Hepatocyte (in vitro differentiated cells): ENCODE results near the gene OR3A2.
"Not testable (repeated sequence)": the region's sequence is repeated elsewhere in the genome, so short reads cannot be mapped to it uniquely, and the experiment has no call there.

Experiments
- EZH2 ChIP-seq: fragments of 200-600 bp; sonication (generic); IDR thresholded peaks from 2 replicates; pipeline ENCODE4 v1.6.1; 2016; ENCODE audit warnings: antibody characterized with exemption, mild to moderate bottlenecking, borderline replicate concordance
- TF ChIP-seq, protein P1 (sequence below): fragments of 200-600 bp; sonication (generic); IDR thresholded peaks from 2 replicates; pipeline ENCODE4 v1.5.1; 2016; ENCODE audit warnings: antibody characterized with exemption, mild to moderate bottlenecking; ENCODE audit not compliant: poor library complexity

GRCh38 chr17:3397801-3398200 is 11.7 kb upstream of the OR3A2 start:
- TF ChIP-seq, protein P1, sequence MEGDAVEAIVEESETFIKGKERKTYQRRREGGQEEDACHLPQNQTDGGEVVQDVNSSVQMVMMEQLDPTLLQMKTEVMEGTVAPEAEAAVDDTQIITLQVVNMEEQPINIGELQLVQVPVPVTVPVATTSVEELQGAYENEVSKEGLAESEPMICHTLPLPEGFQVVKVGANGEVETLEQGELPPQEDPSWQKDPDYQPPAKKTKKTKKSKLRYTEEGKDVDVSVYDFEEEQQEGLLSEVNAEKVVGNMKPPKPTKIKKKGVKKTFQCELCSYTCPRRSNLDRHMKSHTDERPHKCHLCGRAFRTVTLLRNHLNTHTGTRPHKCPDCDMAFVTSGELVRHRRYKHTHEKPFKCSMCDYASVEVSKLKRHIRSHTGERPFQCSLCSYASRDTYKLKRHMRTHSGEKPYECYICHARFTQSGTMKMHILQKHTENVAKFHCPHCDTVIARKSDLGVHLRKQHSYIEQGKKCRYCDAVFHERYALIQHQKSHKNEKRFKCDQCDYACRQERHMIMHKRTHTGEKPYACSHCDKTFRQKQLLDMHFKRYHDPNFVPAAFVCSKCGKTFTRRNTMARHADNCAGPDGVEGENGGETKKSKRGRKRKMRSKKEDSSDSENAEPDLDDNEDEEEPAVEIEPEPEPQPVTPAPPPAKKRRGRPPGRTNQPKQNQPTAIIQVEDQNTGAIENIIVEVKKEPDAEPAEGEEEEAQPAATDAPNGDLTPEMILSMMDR: not testable (repeated sequence)
- not testable (repeated sequence) for TF ChIP-seq EZH2
